ENCODE measurements around the gene ZIC2.

ZIC2 gene

DNA sequence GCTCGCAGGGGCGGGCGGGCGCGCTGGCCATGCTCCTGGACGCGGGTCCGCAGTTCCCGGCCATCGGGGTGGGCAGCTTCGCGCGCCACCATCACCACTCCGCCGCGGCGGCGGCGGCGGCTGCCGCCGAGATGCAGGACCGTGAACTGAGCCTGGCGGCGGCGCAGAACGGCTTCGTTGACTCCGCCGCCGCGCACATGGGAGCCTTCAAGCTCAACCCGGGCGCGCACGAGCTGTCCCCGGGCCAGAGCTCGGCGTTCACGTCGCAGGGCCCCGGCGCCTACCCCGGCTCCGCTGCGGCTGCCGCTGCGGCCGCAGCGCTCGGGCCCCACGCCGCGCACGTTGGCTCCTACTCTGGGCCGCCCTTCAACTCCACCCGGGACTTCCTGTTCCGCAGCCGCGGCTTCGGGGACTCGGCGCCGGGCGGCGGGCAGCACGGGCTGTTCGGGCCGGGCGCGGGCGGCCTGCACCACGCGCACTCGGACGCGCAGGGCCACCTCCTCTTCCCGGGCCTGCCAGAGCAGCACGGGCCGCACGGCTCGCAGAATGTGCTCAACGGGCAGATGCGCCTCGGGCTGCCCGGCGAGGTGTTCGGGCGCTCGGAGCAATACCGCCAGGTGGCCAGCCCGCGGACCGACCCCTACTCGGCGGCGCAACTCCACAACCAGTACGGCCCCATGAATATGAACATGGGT, 599 bp downstream of the ZIC2 start:
- TF ChIP-seq POLR2AphosphoS5 (IDR thresholded peaks at IDR 0.05; ENCODE audit: low read depth, low read length): no peak
- no peak for TF ChIP-seq SIN3A (IDR thresholded peaks at IDR 0.05; ENCODE audit: borderline replicate concordance, insufficient read depth, low read length)
- TF ChIP-seq TAF1 (IDR thresholded peaks at IDR 0.05; ENCODE audit: borderline replicate concordance, insufficient read depth, low read length): no peak
- no peak for TF ChIP-seq FOXP2 (optimal IDR thresholded peaks at IDR 0.05; ENCODE audit: borderline replicate concordance, extremely low read depth, extremely low read length, insufficient read depth)
- TF ChIP-seq, protein P1, sequence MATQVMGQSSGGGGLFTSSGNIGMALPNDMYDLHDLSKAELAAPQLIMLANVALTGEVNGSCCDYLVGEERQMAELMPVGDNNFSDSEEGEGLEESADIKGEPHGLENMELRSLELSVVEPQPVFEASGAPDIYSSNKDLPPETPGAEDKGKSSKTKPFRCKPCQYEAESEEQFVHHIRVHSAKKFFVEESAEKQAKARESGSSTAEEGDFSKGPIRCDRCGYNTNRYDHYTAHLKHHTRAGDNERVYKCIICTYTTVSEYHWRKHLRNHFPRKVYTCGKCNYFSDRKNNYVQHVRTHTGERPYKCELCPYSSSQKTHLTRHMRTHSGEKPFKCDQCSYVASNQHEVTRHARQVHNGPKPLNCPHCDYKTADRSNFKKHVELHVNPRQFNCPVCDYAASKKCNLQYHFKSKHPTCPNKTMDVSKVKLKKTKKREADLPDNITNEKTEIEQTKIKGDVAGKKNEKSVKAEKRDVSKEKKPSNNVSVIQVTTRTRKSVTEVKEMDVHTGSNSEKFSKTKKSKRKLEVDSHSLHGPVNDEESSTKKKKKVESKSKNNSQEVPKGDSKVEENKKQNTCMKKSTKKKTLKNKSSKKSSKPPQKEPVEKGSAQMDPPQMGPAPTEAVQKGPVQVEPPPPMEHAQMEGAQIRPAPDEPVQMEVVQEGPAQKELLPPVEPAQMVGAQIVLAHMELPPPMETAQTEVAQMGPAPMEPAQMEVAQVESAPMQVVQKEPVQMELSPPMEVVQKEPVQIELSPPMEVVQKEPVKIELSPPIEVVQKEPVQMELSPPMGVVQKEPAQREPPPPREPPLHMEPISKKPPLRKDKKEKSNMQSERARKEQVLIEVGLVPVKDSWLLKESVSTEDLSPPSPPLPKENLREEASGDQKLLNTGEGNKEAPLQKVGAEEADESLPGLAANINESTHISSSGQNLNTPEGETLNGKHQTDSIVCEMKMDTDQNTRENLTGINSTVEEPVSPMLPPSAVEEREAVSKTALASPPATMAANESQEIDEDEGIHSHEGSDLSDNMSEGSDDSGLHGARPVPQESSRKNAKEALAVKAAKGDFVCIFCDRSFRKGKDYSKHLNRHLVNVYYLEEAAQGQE (IDR thresholded peaks at IDR 0.05; ENCODE audit: insufficient read depth in 1 of 2, low read depth in 2 of 2, low read length in 2 of 2): no peak

DNA sequence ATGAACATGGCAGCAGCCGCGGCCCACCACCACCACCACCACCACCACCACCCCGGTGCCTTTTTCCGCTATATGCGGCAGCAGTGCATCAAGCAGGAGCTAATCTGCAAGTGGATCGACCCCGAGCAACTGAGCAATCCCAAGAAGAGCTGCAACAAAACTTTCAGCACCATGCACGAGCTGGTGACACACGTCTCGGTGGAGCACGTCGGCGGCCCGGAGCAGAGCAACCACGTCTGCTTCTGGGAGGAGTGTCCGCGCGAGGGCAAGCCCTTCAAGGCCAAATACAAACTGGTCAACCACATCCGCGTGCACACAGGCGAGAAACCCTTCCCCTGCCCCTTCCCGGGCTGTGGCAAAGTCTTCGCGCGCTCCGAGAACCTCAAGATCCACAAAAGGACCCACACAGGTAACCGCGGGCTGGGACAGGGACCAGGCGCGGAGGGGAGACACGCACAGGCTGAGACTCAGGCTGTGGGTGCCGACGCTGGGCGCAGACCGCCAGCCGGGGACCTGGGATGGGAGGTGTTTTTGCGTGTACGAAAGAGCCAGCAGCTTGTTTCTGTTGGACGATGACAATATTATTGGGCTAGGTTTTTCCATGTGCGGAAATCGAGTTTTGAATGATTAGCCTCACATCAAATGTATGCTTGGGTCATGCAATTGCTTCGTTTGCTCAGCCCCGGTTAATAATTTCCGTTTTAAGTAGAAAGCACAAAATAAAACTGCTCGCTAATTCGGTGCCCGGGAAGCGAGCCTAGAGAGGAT, 1.3 kb downstream of the ZIC2 start:
- TF ChIP-seq TAF1 (IDR thresholded peaks at IDR 0.05; ENCODE audit: borderline replicate concordance, insufficient read depth, low read length): no peak
- TF ChIP-seq SIN3A (IDR thresholded peaks at IDR 0.05; ENCODE audit: borderline replicate concordance, insufficient read depth, low read length): peak; percentile 51; the same call in 1 of the 2 replicates

DNA sequence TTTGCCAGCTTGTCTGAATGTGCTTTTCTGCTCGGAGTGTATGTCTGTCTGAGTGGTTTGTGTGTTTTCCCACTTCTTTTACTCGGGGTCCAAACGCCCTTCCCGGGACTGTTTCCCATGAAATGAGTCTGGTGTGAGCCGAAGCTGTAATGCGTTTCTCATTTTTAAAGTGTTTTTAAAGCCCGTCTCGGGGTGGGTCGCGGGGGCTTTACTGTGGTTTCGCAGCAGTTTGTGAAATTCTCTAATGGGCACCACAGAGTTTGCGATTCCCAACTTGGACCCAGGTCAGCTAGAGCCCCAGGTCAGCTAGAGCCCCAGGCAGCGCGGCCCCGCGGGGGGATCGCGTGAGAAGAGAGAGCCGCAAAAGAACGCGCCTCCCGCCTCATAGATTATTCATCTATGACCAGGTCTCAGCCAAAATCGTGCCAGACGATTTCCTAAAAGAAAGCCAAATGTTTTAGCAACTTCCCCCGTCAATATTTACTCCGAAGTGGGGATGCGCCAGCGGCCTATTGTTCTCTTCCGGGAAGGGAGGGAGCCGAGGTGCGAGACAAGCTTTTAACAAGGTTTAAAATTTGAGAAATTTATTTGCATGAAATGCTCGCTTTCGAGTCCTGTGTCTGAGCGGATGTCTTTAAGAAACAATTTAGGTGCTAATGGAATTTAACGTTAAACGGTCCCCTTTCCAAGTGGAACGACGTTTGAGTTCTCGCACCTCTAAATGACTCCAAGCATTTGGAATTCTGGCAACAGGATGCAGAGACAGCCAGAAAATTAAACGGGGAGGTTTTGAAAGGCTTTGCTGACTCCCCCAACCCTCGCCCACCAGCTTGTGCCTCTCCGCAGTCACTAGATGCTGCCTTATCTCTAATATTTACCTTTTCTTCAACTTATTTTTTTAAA, 2.2 kb downstream of the ZIC2 start:
- TF ChIP-seq POLR2AphosphoS5 (IDR thresholded peaks at IDR 0.05; ENCODE audit: low read depth, low read length): no peak

DNA sequence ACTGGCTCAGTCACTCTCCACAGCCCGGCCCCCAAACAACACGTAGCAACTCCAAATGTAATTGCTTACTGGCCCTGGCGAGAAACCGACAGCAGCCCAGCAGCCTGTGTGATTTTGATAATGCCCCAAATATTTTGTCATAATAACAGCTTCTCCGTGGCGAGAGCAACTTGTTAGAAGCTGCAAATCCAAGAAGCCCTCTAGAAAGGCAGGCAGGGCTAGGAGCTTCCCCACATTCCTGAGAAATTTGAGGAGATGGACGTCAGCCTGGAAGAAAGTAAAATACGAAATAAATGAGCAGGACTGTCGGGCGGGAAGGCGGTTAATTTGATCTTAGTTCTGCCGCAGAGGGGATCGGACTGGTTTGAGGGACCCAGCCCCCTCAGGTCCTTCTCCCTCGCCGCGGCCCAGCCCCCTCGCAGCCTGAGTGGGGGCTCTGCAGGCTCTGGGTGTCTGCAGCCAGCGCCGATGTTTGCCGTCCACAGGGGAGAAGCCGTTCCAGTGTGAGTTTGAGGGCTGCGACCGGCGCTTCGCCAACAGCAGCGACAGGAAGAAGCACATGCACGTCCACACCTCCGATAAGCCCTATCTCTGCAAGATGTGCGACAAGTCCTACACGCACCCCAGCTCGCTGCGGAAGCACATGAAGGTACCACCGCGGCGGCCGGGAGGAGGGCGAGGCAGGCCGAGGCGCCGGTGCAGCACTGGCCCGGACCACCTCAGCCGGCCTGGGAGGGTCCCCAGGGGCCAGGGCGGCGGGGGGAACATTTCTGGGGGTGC, 3.1 kb downstream of the ZIC2 start:
- no peak for TF ChIP-seq SIN3A (IDR thresholded peaks at IDR 0.05; ENCODE audit: borderline replicate concordance, insufficient read depth, low read length)
- TF ChIP-seq TAF1 (IDR thresholded peaks at IDR 0.05; ENCODE audit: borderline replicate concordance, insufficient read depth, low read length): no peak
- no peak for TF ChIP-seq POLR2AphosphoS5 (IDR thresholded peaks at IDR 0.05; ENCODE audit: low read depth, low read length)
- TF ChIP-seq, protein P1 (IDR thresholded peaks at IDR 0.05; ENCODE audit: insufficient read depth in 1 of 2, low read depth in 2 of 2, low read length in 2 of 2): no peak
- no peak for TF ChIP-seq FOXP2 (optimal IDR thresholded peaks at IDR 0.05; ENCODE audit: borderline replicate concordance, extremely low read depth, extremely low read length, insufficient read depth)

DNA sequence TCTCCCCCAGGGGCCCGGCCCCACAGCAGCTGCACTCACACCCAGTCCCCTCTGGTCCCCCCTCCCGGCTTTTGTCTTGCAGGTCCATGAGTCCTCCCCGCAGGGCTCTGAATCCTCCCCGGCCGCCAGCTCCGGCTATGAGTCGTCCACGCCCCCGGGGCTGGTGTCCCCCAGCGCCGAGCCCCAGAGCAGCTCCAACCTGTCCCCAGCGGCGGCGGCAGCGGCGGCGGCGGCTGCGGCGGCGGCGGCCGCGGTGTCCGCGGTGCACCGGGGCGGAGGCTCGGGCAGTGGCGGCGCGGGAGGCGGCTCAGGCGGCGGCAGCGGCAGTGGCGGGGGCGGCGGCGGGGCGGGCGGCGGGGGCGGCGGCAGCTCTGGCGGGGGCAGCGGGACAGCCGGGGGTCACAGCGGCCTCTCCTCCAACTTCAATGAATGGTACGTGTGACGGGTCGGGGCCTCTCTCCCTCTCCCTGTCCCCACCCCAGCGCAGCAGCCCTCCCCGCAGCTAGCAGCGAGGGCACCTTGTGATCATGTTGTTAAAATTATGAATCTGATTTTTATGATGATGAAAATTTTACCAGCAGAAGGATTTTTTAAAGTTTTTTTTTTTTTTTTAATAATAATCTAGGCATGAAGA, 3.8 kb downstream of the ZIC2 start:
- TF ChIP-seq SIN3A (IDR thresholded peaks at IDR 0.05; ENCODE audit: borderline replicate concordance, insufficient read depth, low read length) (no peak), POLR2AphosphoS5 (IDR thresholded peaks at IDR 0.05; ENCODE audit: low read depth, low read length) (no peak), FOXP2 (optimal IDR thresholded peaks at IDR 0.05; ENCODE audit: borderline replicate concordance, extremely low read depth, extremely low read length, insufficient read depth) (no peak), TAF1 (IDR thresholded peaks at IDR 0.05; ENCODE audit: borderline replicate concordance, insufficient read depth, low read length) (no peak)
- TF ChIP-seq, protein P1 (IDR thresholded peaks at IDR 0.05; ENCODE audit: insufficient read depth in 1 of 2, low read depth in 2 of 2, low read length in 2 of 2): no peak

All from PFSK-1 (cell line).